Adrenal gland (tissue), 12 donors: ENCODE data around the gene BNC2. TPM values are rescaled to one million over a fixed set of nuclear protein-coding genes. Genes with fewer than 3 reads are reported as not detected.

Source experiments
- DNase-seq, 7 donors: peaks; one replicate each; pipeline ENCODE4 v3.0.0-alpha.2; 2019 to 2020
- H3K27ac ChIP-seq, 5 donors: fragments of 200-600 bp; sonication (generic) in 4 of 5; 1 replicate in 3 of 5; 2 replicates in 2 of 5; pipeline versions ENCODE4 v1.5.1 to v1.8.0; 2016 to 2020; ENCODE audit warnings: mild to moderate bottlenecking in 1 of 5
- H3K27me3 ChIP-seq: fragments of 200-600 bp; 2 replicates; pipeline ENCODE4 v1.8.0; 2021
- H3K36me3 ChIP-seq, 2 donors: fragments of 200-600 bp; replicated peaks in 1 of 2; 1 replicate in 1 of 2; 2 replicates in 1 of 2; pipeline versions ENCODE4 v1.5.1 to v1.8.0; 2018 to 2022
- H3K4me1 ChIP-seq, 2 donors: fragments of 200-600 bp; replicated peaks in 1 of 2; 1 replicate in 1 of 2; 2 replicates in 1 of 2; pipeline versions ENCODE4 v1.5.1 to v1.8.0; 2018 to 2021
- H3K4me3 ChIP-seq, 4 donors: fragments of 200-600 bp; sonication (generic) in 3 of 4; one replicate each; pipeline ENCODE4 v1.5.1; 2016 to 2018
- H3K9me3 ChIP-seq, 3 donors: fragments of 200-600 bp; sonication (generic) in 1 of 3; replicated peaks in 1 of 3; 1 replicate in 2 of 3; 2 replicates in 1 of 3; pipeline versions ENCODE4 v1.5.1 to v1.8.0; 2016 to 2021
- POLR2A ChIP-seq, 2 donors: fragments of 450-650 bp; IDR thresholded peaks; one replicate each; pipeline ENCODE4 v1.6.1; 2017; ENCODE audit warnings: antibody characterized with exemption in 2 of 2, mild to moderate bottlenecking in 2 of 2, moderate library complexity in 1 of 2
- WGBS, 4 donors: extraction: QIAGEN DNeasy Blood & Tissue Kit in 2 of 4; methylation state at CpG; one replicate each; pipeline versions ENCODE4 v1.1.5 to v1.1.7; 2013 to 2017; 5-methylcytosine and 5-hydroxymethylcytosine counted together
- intact Hi-C, 2 donors: fragments of 100-400 bp; cut with DNase I; formaldehyde crosslinking; loops; one replicate each; pipeline versions ENCODE4 v1.14.1 to v1.15.0; 2022 to 2023
- polyA plus RNA-seq, 3 donors: library from polyadenylated mRNA; stranded (reverse); fragments of 200-250 nt in 2 of 3; fragments of 350-450 nt in 1 of 3; fragmentation: Illumina TruSeq in 1 of 3; extraction: RNeasy Lipid Tissue Mini Kit (QIAGEN cat#74804) in 1 of 3; gene quantifications; one replicate each; pipeline ENCODE4 v1.2.3, GENCODE V29; 2013 to 2014
- total RNA-seq, 9 donors: library from RNA; depleted of rRNA in 4 of 9; stranded (reverse); fragments of >200 nt in 4 of 9; fragments of 120-200 nt in 1 of 9; fragmentation: NEBNext Ultra II Directional in 1 of 9; extraction: Animal tissue kit (Norgen Biotek cat#: 25700) in 1 of 9; gene quantifications; one replicate each; pipeline versions ENCODE4 v1.1.0 to v1.2.4, GENCODE V29; 2013 to 2023
- TF ChIP-seq, protein P1 (sequence below), 6 experiments: fragments of 450-650 bp in 4 of 6; fragments of 200-600 bp in 2 of 6; sonication (generic) in 1 of 6; IDR thresholded peaks; 1 replicate in 5 of 6; 2 replicates in 1 of 6; pipeline versions ENCODE4 v1.5.1 to v1.8.0; 2016 to 2021; ENCODE audit warnings: antibody characterized with exemption in 6 of 6, mild to moderate bottlenecking in 2 of 6, moderate library complexity in 1 of 6
- donor health status: healthy with polysubstance abuse.
- donor health status: Bipolar disorder and iron deficiency.
- donor health status: DM: yes; HTN: yes; CAD: no.
- donor health status: DM: no; HTN: no; CAD: no.
- donor health status: DM: no; HTN: no; CAD: no.
- donor health status: DM: yes; HTN: yes; CAD: no.

BNC2 gene
- total and polyA plus RNA-seq, 12 donors = 1.1 to 11.1 (median 5.0) TPM

DNA sequence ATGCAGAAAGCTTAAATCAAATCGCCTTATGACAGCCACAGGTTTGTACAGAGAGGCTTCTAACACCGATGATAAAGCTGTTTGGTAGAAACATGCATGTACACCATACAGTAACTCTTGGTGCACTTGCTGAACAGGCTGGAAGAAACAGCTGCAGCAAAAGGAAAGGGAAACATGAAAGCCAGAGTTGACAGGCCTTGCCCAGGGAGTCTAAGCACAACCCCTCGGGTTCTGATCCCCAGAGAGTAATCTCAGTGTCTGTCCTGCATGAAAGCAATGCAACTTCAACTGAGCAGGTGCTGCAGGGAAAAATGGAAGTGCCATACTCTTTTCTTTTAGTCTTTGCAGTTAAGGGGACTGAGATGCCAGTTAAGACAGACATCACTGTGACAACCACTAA is 419.9 kb downstream of the BNC2 start:
- no peak for DNase-seq
- intact Hi-C loops = no loop called here
- Histone ChIP-seq H3K27me3 (no peaks in the 10 kb centered on the region), H3K36me3 (no peaks in the 10 kb centered on the region), H3K9me3 (no peaks in the 10 kb centered on the region), H3K4me1 (no peaks in the 10 kb centered on the region), H3K4me3 (no peak overlapping the region), H3K27ac (no peak overlapping the region)
- no peak for TF ChIP-seq POLR2A (IDR thresholded peaks at IDR 0.05)
- TF ChIP-seq, protein P1, sequence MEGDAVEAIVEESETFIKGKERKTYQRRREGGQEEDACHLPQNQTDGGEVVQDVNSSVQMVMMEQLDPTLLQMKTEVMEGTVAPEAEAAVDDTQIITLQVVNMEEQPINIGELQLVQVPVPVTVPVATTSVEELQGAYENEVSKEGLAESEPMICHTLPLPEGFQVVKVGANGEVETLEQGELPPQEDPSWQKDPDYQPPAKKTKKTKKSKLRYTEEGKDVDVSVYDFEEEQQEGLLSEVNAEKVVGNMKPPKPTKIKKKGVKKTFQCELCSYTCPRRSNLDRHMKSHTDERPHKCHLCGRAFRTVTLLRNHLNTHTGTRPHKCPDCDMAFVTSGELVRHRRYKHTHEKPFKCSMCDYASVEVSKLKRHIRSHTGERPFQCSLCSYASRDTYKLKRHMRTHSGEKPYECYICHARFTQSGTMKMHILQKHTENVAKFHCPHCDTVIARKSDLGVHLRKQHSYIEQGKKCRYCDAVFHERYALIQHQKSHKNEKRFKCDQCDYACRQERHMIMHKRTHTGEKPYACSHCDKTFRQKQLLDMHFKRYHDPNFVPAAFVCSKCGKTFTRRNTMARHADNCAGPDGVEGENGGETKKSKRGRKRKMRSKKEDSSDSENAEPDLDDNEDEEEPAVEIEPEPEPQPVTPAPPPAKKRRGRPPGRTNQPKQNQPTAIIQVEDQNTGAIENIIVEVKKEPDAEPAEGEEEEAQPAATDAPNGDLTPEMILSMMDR (IDR thresholded peaks at IDR 0.05) = no peak
- 60 to 82% (median 75%) methylated on average over 3 of the region's 3 CpGs for WGBS, 4 donors

DNA sequence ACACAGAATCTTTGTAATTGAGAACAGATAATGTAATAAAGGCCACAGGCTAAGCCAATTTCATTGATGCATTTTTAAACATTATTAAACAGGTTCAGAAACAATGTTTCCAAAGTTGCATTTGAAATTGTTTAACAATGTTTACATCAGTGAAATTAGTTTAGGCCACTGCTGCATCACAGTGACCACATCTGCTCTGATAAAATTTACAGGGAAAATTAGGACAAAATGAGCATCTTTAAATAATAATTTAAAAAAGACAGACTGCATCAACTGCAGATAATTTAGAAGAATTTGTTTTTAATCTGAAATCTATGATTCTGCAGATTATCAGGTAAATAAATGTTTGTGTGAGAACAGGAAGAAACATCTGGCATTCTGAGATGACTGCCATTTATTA is 420.4 kb downstream of the BNC2 start:
- H3K27me3 ChIP-seq = no peaks in the 10 kb centered on the region
- H3K4me1 ChIP-seq = no peaks in the 10 kb centered on the region
- no peaks in the 10 kb centered on the region for H3K9me3 ChIP-seq
- H3K27ac ChIP-seq = no peak overlapping the region
- TF ChIP-seq POLR2A (IDR thresholded peaks at IDR 0.05) = no peak
- TF ChIP-seq, protein P1 (IDR thresholded peaks at IDR 0.05) = no peak
- no peaks in the 10 kb centered on the region for H3K36me3 ChIP-seq
- no peak for DNase-seq
- H3K4me3 ChIP-seq = no peak overlapping the region
- intact Hi-C loops = no loop called here

DNA sequence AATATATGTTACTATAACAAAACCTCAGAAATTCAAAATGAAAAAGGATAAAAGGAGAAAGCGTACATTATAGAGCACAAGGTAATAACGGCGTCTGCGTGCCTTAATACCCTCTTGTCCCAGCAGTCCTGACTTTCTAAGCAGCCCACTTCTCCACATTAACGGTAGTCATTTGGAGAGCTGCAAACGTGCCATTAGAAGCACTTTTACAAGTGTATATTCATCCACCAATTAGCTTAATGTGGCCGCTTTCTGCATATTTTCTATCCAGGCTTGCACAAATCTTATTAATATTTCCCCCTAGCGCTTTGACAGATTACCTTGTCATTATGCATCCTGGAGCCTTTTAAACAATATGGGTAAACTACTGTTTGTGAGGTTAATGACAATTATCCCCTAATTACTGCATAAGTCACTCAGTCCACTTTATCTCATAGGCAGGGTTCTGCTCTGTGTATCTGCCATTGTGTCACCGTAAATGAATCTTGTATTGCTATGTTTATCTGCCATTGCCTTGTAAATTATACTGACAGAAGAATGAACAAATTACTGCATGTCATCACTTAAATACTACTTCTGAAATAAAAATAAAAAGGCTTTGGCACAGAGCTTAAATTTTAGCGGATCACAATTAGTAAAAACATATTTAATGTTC is 421.3 kb downstream of the BNC2 start:
- Histone ChIP-seq H3K27me3 (no peaks in the 10 kb centered on the region), H3K36me3 (no peaks in the 10 kb centered on the region), H3K4me3 (no peak overlapping the region), H3K4me1 (no peaks in the 10 kb centered on the region), H3K9me3 (no peaks in the 10 kb centered on the region), H3K27ac (no peak overlapping the region)
- intact Hi-C loops = no loop called here
- 80 to 90% (median 86%) methylated on average over 10 of the region's 10 CpGs for WGBS, 4 donors
- DNase-seq = no peak
- TF ChIP-seq POLR2A (IDR thresholded peaks at IDR 0.05) = no peak
- TF ChIP-seq, protein P1 (IDR thresholded peaks at IDR 0.05) = no peak

DNA sequence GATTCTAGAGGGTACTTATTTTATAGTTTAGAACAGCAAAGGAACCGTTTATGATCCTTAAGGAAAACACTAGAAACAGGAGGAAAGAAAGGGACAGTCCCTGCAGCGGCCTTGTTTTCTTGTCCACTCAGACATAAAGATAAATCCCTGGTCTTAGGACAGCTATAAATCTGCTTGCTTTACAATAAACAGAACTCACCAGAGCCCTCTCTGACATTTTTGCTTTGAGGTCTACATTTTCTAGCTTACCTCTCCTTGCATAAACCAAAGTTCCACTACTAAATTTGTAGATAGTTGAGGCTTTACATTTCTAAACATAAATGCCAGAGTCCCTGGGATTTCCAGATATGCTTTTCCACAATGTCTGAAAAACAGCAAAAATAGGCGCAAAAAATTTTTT is 422.5 kb downstream of the BNC2 start:
- 79 to 89% (median 82%) methylated on average over 3 of the region's 3 CpGs for WGBS, 4 donors
- TF ChIP-seq, protein P1 (IDR thresholded peaks at IDR 0.05) = no peak
- no peak for TF ChIP-seq POLR2A (IDR thresholded peaks at IDR 0.05)
- Histone ChIP-seq H3K36me3 (no peaks in the 10 kb centered on the region), H3K9me3 (no peaks in the 10 kb centered on the region), H3K27me3 (no peaks in the 10 kb centered on the region), H3K27ac (no peak overlapping the region), H3K4me3 (no peak overlapping the region), H3K4me1 (no peaks in the 10 kb centered on the region)
- intact Hi-C loops = no loop called here
- no peak for DNase-seq
